GM21526 (cell line): ENCODE data around the gene KRTAP29-1.

Source experiments
- ATAC-seq: cut with Tn5 transposase; IDR thresholded peaks from one replicate; pipeline ENCODE4 v1.9.1; 2021; ENCODE audit warnings: moderate library complexity; ENCODE audit not compliant: unreplicated experiment, low FRiP score

The KRTAP29-1 gene

GRCh38 chr17:41329279-41329948 lies 26.8 kb upstream of the KRTAP29-1 start:
- ATAC-seq, result no peak

GRCh38 chr17:41328207-41328606 lies 25.6 kb upstream of the KRTAP29-1 start:
- no peak for ATAC-seq

- ATAC-seq, result no peak
Measured at GRCh38 chr17:41327411-41328120, 24.9 kb upstream of the KRTAP29-1 start.

- ATAC-seq, result no peak
Measured at GRCh38 chr17:41326173-41327145, 23.8 kb upstream of the KRTAP29-1 start.

- ATAC-seq, result no peak
Measured at GRCh38 chr17:41325611-41326010, 23.0 kb upstream of the KRTAP29-1 start.

- ATAC-seq, result no peak
Measured at GRCh38 chr17:41325126-41325525, 22.5 kb upstream of the KRTAP29-1 start.

GRCh38 chr17:41324180-41325075 lies 21.8 kb upstream of the KRTAP29-1 start:
- ATAC-seq, result no peak

GRCh38 chr17:41322903-41323895 lies 20.5 kb upstream of the KRTAP29-1 start:
- no peak for ATAC-seq

GRCh38 chr17:41322094-41322902 lies 19.6 kb upstream of the KRTAP29-1 start:
- ATAC-seq, result no peak

- ATAC-seq, result no peak
Measured at GRCh38 chr17:41318231-41318630, 15.6 kb upstream of the KRTAP29-1 start.

GRCh38 chr17:41315814-41316445 lies 13.3 kb upstream of the KRTAP29-1 start:
- no peak for ATAC-seq

- ATAC-seq, result no peak
Measured at GRCh38 chr17:41315204-41315794, 12.6 kb upstream of the KRTAP29-1 start, which contains the start of gene KRTAP17-1. TSS of gene KRTAP17-1 (minus strand) at chr17:41315710. CDS start at chr17:41315650, 60 bp downstream.

GRCh38 chr17:41311111-41311510 lies 8.5 kb upstream of the KRTAP29-1 start:
- ATAC-seq, result no peak

- no peak for ATAC-seq
Measured at GRCh38 chr17:41308918-41309359, 6.3 kb upstream of the KRTAP29-1 start, which contains the start of gene KRTAP16-1. TSS of gene KRTAP16-1 (minus strand) at chr17:41309309. CDS start at chr17:41309253, 56 bp downstream.

- no peak for ATAC-seq
Measured at GRCh38 chr17:41308251-41308917, 5.7 kb upstream of the KRTAP29-1 start.

GRCh38 chr17:41307647-41308046 lies 5.0 kb upstream of the KRTAP29-1 start:
- ATAC-seq, result no peak
